Nephron (organoid): ENCODE measurements around the gene EEF1AKMT3.

Source experiments
- H3K27ac Mint-ChIP-seq, 3 experiments: 2 replicates each; pipeline ENCODE4 v1.8.0; 2020; ENCODE audit warnings: mixed read lengths in 3 of 3, mild to moderate bottlenecking in 2 of 3, moderate library complexity in 1 of 3
- H3K27me3 Mint-ChIP-seq: 2 replicates; pipeline ENCODE4 v1.8.0; 2021; ENCODE audit warnings: low read depth, mild to moderate bottlenecking, moderate library complexity, mixed read lengths
- H3K36me3 Mint-ChIP-seq: 2 replicates; pipeline ENCODE4 v1.8.0; 2020; ENCODE audit warnings: low read depth, mixed read lengths
- H3K4me1 Mint-ChIP-seq: 2 replicates; pipeline ENCODE4 v1.8.0; 2020; ENCODE audit warnings: mixed read lengths
- H3K4me3 Mint-ChIP-seq, 3 experiments: 2 replicates each; pipeline ENCODE4 v1.8.0; 2020; ENCODE audit warnings: mild to moderate bottlenecking in 3 of 3, mixed read lengths in 3 of 3, moderate library complexity in 2 of 3
- H3K9me3 Mint-ChIP-seq: 2 replicates; pipeline ENCODE4 v1.8.0; 2020; ENCODE audit warnings: mixed read lengths
- TF ChIP-seq, protein P1 (sequence below), 3 experiments: fragments of 200-600 bp; sonication (generic); IDR thresholded peaks; one replicate each; pipeline ENCODE4 v1.5.0; 2021; ENCODE audit warnings: antibody characterized with exemption in 3 of 3; ENCODE audit not compliant: unreplicated experiment in 3 of 3

EEF1AKMT3 gene

GRCh38 chr12:57826966-57827365 lies 54.6 kb downstream of the EEF1AKMT3 start:
- TF ChIP-seq, protein P1, sequence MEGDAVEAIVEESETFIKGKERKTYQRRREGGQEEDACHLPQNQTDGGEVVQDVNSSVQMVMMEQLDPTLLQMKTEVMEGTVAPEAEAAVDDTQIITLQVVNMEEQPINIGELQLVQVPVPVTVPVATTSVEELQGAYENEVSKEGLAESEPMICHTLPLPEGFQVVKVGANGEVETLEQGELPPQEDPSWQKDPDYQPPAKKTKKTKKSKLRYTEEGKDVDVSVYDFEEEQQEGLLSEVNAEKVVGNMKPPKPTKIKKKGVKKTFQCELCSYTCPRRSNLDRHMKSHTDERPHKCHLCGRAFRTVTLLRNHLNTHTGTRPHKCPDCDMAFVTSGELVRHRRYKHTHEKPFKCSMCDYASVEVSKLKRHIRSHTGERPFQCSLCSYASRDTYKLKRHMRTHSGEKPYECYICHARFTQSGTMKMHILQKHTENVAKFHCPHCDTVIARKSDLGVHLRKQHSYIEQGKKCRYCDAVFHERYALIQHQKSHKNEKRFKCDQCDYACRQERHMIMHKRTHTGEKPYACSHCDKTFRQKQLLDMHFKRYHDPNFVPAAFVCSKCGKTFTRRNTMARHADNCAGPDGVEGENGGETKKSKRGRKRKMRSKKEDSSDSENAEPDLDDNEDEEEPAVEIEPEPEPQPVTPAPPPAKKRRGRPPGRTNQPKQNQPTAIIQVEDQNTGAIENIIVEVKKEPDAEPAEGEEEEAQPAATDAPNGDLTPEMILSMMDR (IDR thresholded peaks at IDR 0.05; ENCODE audit: unreplicated experiment in 3 of 3) = no peak
- Mint-ChIP-seq H3K4me1 (peaks cover 20% of the 10 kb centered on the region), H3K36me3 (peaks cover 72% of the 10 kb centered on the region), H3K9me3 (no peaks in the 10 kb centered on the region), H3K4me3 (no peak overlapping the region), H3K27ac (no peak overlapping the region), H3K27me3 (no peaks in the 10 kb centered on the region)

GRCh38 chr12:57829025-57829777 lies 56.8 kb downstream of the EEF1AKMT3 start:
- TF ChIP-seq, protein P1 (IDR thresholded peaks at IDR 0.05; ENCODE audit: unreplicated experiment in 3 of 3) = no peak
- peaks cover 39% of the 10 kb centered on the region for H3K4me1 Mint-ChIP-seq
- peaks cover 50% of the 10 kb centered on the region for H3K36me3 Mint-ChIP-seq
- H3K4me3 Mint-ChIP-seq = no peak overlapping the region
- H3K27ac Mint-ChIP-seq = peak overlapping the region in 2 of 3 experiments; percentile 58 to 66
- no peaks in the 10 kb centered on the region for H3K27me3 Mint-ChIP-seq
- no peaks in the 10 kb centered on the region for H3K9me3 Mint-ChIP-seq

DNA sequence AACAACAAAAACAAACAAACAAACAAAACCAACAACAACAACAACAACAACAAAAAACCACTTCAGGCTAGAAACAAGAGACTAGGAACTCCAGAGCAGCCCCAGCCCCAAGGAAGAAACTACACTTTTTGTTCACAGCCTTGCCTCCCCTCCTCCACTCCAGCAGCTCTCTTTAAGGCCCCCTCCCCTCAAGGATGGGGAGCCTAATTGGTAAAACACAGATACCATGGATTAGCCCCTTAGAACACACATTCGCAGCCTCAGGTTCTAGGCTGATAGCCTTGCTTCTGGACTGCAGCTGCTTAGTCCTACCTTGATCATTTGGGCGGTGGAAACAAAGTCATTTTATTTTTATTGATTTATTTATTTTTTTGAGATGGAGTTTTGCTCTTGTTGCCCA lies 58.0 kb downstream of the EEF1AKMT3 start:
- Mint-ChIP-seq H3K36me3 (peaks cover 40% of the 10 kb centered on the region), H3K9me3 (no peaks in the 10 kb centered on the region), H3K27ac (peak overlapping the region in 1 of 3 experiments; percentile 39), H3K4me1 (peaks cover 46% of the 10 kb centered on the region), H3K27me3 (no peaks in the 10 kb centered on the region), H3K4me3 (no peak overlapping the region)
- TF ChIP-seq, protein P1 (IDR thresholded peaks at IDR 0.05; ENCODE audit: unreplicated experiment in 3 of 3) = no peak
